ENCODE measurements around the gene RGL2.

DNA sequence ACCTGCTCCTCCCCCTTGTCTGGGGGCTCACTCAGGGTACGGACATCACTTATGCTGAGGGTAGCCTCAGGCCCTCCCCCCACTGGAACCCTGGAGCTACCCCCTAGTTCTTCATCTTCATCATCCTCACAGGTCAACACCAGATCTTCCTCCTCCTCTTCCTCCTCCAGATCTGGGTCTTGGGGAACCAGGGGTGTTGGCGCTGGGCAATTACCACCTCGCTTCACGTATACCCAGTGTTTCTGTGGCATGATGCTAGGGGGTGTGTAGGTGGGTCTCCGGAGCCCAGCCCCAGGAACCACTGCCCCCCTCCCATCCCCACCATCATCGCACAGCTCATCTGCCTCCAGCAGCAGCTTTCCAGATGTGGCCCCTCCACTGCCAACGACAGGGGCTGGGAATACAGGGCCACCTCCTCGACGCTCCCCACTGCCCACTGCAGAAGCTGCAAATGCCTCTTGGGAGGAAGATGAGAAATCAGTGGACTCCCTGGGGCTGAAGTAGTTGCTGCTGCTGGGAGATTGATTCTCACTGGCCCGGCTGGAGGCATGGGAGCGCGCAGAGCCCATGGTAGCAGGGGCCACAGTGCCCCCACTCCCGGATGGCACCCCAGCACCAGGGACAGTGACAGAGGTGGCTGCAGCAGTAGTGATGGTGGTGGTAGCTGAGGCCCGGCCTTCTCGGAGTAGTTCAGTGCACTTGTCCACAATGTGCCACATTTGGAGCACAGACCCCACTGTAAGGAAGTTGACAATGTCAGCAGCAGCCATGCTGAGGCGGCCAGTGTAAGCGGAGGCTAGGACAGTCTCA lies 17.3 kb upstream of the RGL2 start:
- no peak for TF ChIP-seq CTCF (IDR thresholded peaks at IDR 0.05)
- no peak for TF ChIP-seq POLR2AphosphoS5 (IDR thresholded peaks at IDR 0.05)
